ENCODE results near the gene TMEM183A. TPM values are rescaled to one million over a fixed set of nuclear protein-coding genes. Genes with fewer than 3 reads are reported as not detected.

TMEM183A gene
- total and polyA plus RNA-seq, 9 of the 15 experiments (the other 6 are each of a cell fraction or from before 2014, with no cell fraction given) = 23.4 to 190 (median 124) TPM

GRCh38 chr1:203072002-203072602 is 64.9 kb downstream of the TMEM183A start:
- ATAC-seq (peak; percentile 42), DNase-seq (ENCODE audit: extremely low read depth in 1 of 4, low spot score in 3 of 4) (no peak), FAIRE-seq (peak; percentile 19)
- Histone ChIP-seq H3K4me2 (ENCODE audit: insufficient read depth, low read length) (no peak overlapping the region), H3K9me3 (replicated peaks; ENCODE audit: control insufficient read depth, insufficient read depth, low read depth, low read length) (no peaks in the 10 kb centered on the region), H3K27ac (ENCODE audit: extremely low read depth, low read depth, low read length) (no peak overlapping the region), H3K4me1 (replicated peaks in 1 of 2; ENCODE audit: control insufficient read depth in 2 of 2, insufficient read depth in 2 of 2, low read length in 2 of 2) (peaks cover 0 to 10% of the 10 kb centered on the region in 2 experiments; a peak in 2 of 5 replicates), H3K9me1 (ENCODE audit: control insufficient read depth, insufficient read depth, low read length) (no peaks in the 10 kb centered on the region), H3K27me3 (ENCODE audit: control insufficient read depth in 2 of 2, insufficient read depth in 2 of 2, low read length in 2 of 2) (peaks cover 42 to 73% of the 10 kb centered on the region in 2 experiments), H3K36me3 (ENCODE audit: control insufficient read depth, insufficient read depth, low read length) (no peaks in the 10 kb centered on the region), H2AFZ (ENCODE audit: low read depth, low read length) (no peak overlapping the region), H3K9ac (ENCODE audit: insufficient read depth in 1 of 2, low read depth in 2 of 2, low read length in 2 of 2) (no peak overlapping the region), H4K20me1 (replicated peaks; ENCODE audit: control insufficient read depth, insufficient read depth, low read length) (peaks cover 16% of the 10 kb centered on the region; the same call in 1 of the 2 replicates), H3K79me2 (ENCODE audit: control insufficient read depth, insufficient read depth, low read length) (no peaks in the 10 kb centered on the region), H3K4me3 (no peak overlapping the region)
- CTCF ChIA-PET (ENCODE audit: low intra/inter-chr PET ratio) = no interaction called here
- in situ Hi-C loops (cut with MboI) (no loop called here), intact Hi-C loops (cut with micrococcal nuclease) (no loop called here)
- no TSS peak for BruUV-seq (replicated peaks)
- peak; percentile 85 for TF ChIP-seq CEBPG (CRISPR knock-in tag; IDR thresholded peaks at IDR 0.05)
- TF ChIP-seq CEBPG (tag; conservative IDR thresholded peaks at IDR 0.05 in 1 of 2, IDR thresholded peaks at IDR 0.05 in 1 of 2) = peak in 1 of 2 experiments; percentile 77; a peak in 2 of 4 replicates
- TF ChIP-seq CTBP1 (IDR thresholded peaks at IDR 0.05; ENCODE audit: borderline replicate concordance) = peak; percentile 40; the same call in 1 of the 2 replicates
- TF ChIP-seq VEZF1 (CRISPR knock-in tag; IDR thresholded peaks at IDR 0.05) = peak; percentile 39
- peak; percentile 43; the same call in 1 of the 2 replicates for TF ChIP-seq ZNF589 (CRISPR knock-in tag; IDR thresholded peaks at IDR 0.05; ENCODE audit: low read depth)
- 0 out of 2 replicates have a peak, but pooled peaks have one; percentile 17 for TF ChIP-seq ATF7 (IDR thresholded peaks at IDR 0.05)
- no peak for TF ChIP-seq CREBBP (IDR thresholded peaks at IDR 0.05; ENCODE audit: low read depth, low read length)
- TF ChIP-seq LCOR (CRISPR knock-in tag; IDR thresholded peaks at IDR 0.05) = no peak
- peak; percentile 63 to 81; a peak in 2 of 4 replicates for TF ChIP-seq TRIM24 (IDR thresholded peaks at IDR 0.05)
- TF ChIP-seq ATF3 (IDR thresholded peaks at IDR 0.05) = peak; percentile 45; the same call in 1 of the 2 replicates
- no peak for TF ChIP-seq ATF3 (CRISPR knock-in tag; conservative IDR thresholded peaks at IDR 0.05)
- peak; percentile 80 for TF ChIP-seq ATF4 (CRISPR knock-in tag; IDR thresholded peaks at IDR 0.05)
- POLR2A ChIA-PET = interaction anchor here (1.0 to 1.2 kb wide), 2 partner anchors 13 to 16 kb away, joined by 3 read pairs; no protein-coding TSS in a partner anchor
- 13% methylated on average over 7 of the region's 7 CpGs for WGBS (ENCODE audit: insufficient coverage, low coverage, missing lambda C conversion rate)
